VCaP (cell line): ENCODE results near the gene CNTN4.

ENCODE experiments used
- H3K27ac ChIP-seq: fragments of 450-650 bp; 2 replicates; pipeline ENCODE4 v1.5.1; 2017
- CTCF ChIP-seq: fragments of 450-650 bp; conservative IDR thresholded peaks from 2 replicates; pipeline ENCODE4 v1.5.1; 2017; ENCODE audit warnings: mild to moderate bottlenecking, moderate library complexity

CNTN4 gene

GRCh38 chr3:2583046-2583445 is 484.4 kb downstream of the CNTN4 start:
- no peak for TF ChIP-seq CTCF
- no peak overlapping the region for H3K27ac ChIP-seq

DNA sequence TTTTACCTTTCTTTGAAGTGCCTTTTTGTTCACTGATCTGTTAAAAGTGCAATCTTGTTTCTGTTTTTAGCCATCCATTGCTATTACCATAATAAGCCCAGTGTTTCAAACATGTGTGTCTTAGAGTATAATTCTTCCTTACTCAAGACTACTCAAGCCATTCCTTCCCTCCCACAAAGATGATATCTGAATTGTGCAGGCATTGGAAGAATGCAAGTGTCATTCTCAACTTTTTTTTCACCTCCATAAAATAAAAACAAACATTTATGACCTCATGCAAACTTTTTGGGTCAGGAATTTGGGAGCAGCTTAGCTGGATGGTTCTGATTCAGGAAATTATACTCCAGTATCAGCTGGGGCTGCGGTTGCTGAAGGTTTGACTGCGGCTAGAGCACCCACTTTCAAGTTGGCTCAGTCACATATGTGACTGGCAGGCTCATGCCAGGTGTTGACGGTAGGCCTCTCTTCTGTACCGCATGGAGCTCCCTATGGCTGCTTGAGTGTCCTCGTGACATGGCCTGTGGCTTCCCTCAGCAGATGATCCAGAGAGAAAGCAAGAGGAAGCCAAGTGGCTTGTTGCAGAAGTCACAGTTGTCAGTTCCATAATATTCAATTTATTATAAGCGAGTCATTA is 490.8 kb downstream of the CNTN4 start:
- no peak for TF ChIP-seq CTCF
- H3K27ac ChIP-seq = no peak overlapping the region

GRCh38 chr3:2595486-2595885 is 496.8 kb downstream of the CNTN4 start:
- TF ChIP-seq CTCF = no peak
- H3K27ac ChIP-seq = peak overlapping the region; percentile 92; the same call in 1 of the 2 replicates

- TF ChIP-seq CTCF = no peak
- H3K27ac ChIP-seq = peak overlapping the region; percentile 92
These were observed 498.9 kb downstream of the CNTN4 start for GRCh38 chr3:2597615-2598014.

GRCh38 chr3:2599471-2599870 is 500.8 kb downstream of the CNTN4 start:
- no peak for TF ChIP-seq CTCF
- H3K27ac ChIP-seq = peak overlapping the region; percentile 92

GRCh38 chr3:2603692-2604289 is 505.1 kb downstream of the CNTN4 start:
- H3K27ac ChIP-seq = no peak overlapping the region
- TF ChIP-seq CTCF = no peak

DNA sequence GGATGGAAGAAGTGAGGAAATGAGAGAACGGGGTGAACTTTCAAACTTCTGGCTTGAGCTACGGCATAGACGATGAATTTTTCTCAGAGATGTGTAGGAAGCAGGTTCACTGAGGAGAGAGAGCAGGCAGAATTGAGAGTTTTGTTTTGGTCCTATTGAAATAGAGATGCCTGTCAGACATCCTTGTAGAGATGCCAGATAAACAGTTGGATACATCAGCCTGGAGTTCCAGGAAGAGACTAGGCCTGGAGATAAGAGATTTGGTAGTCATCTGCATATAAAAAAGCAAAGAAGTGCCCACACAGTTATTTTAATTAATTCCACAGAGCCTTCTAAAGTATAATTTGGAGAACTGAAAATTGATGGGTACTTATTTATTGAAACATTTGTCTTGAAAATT is 515.9 kb downstream of the CNTN4 start:
- TF ChIP-seq CTCF = no peak
- peak overlapping the region; percentile 76 for H3K27ac ChIP-seq
